Spleen (tissue), 11 donors: ENCODE measurements around the gene PDE1A. TPM values are rescaled to one million over a fixed set of nuclear protein-coding genes. Genes with fewer than 3 reads are reported as not detected.

Experiments
- DNase-seq: peaks from one replicate; pipeline ENCODE4 v3.0.0-alpha.2; 2020
- H3K27ac ChIP-seq, 8 donors: fragments of 200-600 bp; sonication (generic) in 7 of 8; 1 replicate in 4 of 8; 2 replicates in 4 of 8; pipeline versions ENCODE4 v1.5.0 to v1.8.0; 2016 to 2021; ENCODE audit warnings: inconsistent platforms in 4 of 8, mild to moderate bottlenecking in 4 of 8, moderate library complexity in 1 of 8
- H3K27me3 ChIP-seq, 7 donors: fragments of 200-600 bp; sonication (generic) in 6 of 7; replicated peaks in 1 of 7; 1 replicate in 4 of 7; 2 replicates in 3 of 7; pipeline versions ENCODE4 v1.5.0 to v1.8.0; 2016 to 2021; ENCODE audit warnings: inconsistent platforms in 3 of 7, mild to moderate bottlenecking in 1 of 7
- H3K36me3 ChIP-seq, 6 donors: fragments of 200-600 bp; sonication (generic) in 5 of 6; 1 replicate in 4 of 6; 2 replicates in 2 of 6; pipeline versions ENCODE4 v1.5.0 to v1.8.0; 2016 to 2021; ENCODE audit warnings: inconsistent platforms in 2 of 6
- H3K4me1 ChIP-seq, 6 donors: fragments of 200-600 bp; sonication (generic) in 5 of 6; 1 replicate in 3 of 6; 2 replicates in 3 of 6; pipeline versions ENCODE4 v1.5.0 to v1.8.0; 2016 to 2021; ENCODE audit warnings: inconsistent platforms in 3 of 6
- H3K4me3 ChIP-seq, 8 donors: fragments of 200-600 bp; sonication (generic) in 7 of 8; 1 replicate in 4 of 8; 2 replicates in 4 of 8; pipeline versions ENCODE4 v1.5.0 to v1.8.0; 2016 to 2021; ENCODE audit warnings: inconsistent platforms in 4 of 8, mild to moderate bottlenecking in 4 of 8, moderate library complexity in 2 of 8
- H3K9me3 ChIP-seq, 8 donors: fragments of 200-600 bp; sonication (generic) in 7 of 8; 1 replicate in 4 of 8; 2 replicates in 4 of 8; pipeline versions ENCODE4 v1.5.0 to v1.8.0; 2016 to 2021; ENCODE audit warnings: inconsistent platforms in 4 of 8
- CTCF ChIP-seq, 11 experiments: fragments of 200-600 bp in 7 of 11; fragments of 450-650 bp in 4 of 11; sonication (generic) in 4 of 11; IDR thresholded peaks in 8 of 11; conservative IDR thresholded peaks in 3 of 11; 1 replicate in 7 of 11; 2 replicates in 4 of 11; pipeline versions ENCODE4 v1.4.0 to v1.8.0; 2016 to 2021; ENCODE audit warnings: antibody characterized with exemption in 11 of 11, inconsistent platforms in 4 of 11, mild to moderate bottlenecking in 1 of 11
- POLR2A ChIP-seq, 3 donors: fragments of 450-650 bp; IDR thresholded peaks; one replicate each; pipeline ENCODE4 v1.5.1; 2017; ENCODE audit warnings: antibody characterized with exemption in 3 of 3, mild to moderate bottlenecking in 1 of 3
- POLR2AphosphoS5 ChIP-seq, 3 donors: sonication (generic); formaldehyde crosslinking; IDR thresholded peaks; one replicate each; pipeline ENCODE4 v1.5.1; 2017; ENCODE audit warnings: antibody characterized with exemption in 3 of 3
- WGBS, 5 donors: extraction: QIAGEN DNeasy Blood & Tissue Kit in 3 of 5; methylation state at CpG; one replicate each; pipeline versions ENCODE4 v1.1.5 to v1.1.7; 2013 to 2018; 5-methylcytosine and 5-hydroxymethylcytosine counted together
- intact Hi-C: fragments of 100-400 bp; cut with DNase I; formaldehyde crosslinking; loops from one replicate; pipeline ENCODE4 v1.15.0; 2023; ENCODE audit warnings: low total_unique reads
- polyA plus RNA-seq, 3 donors: library from polyadenylated mRNA; stranded (reverse); fragments of 200-250 nt; gene quantifications; one replicate each; pipeline ENCODE4 v1.2.1, GENCODE V29; 2013
- total RNA-seq, 7 donors: library from RNA; depleted of rRNA in 3 of 7; stranded (reverse); fragments of >200 nt in 3 of 7; fragmentation: NEBNext Ultra II Directional in 4 of 7; extraction: Animal tissue kit (Norgen Biotek cat#: 25700) in 4 of 7; gene quantifications; one replicate each; pipeline versions ENCODE4 v1.1.0 to v1.2.1, GENCODE V29; 2016 to 2021
- donor health status: healthy with polysubstance abuse.
- donor health status: DM: no; HTN: no; CAD: no; lungs with moderate emphysema.
- donor health status: DM: no; HTN: no; CAD: no.
- donor health status: Bipolar disorder and iron deficiency.
- donor health status: healthy.
- donor health status: DM: no; HTN: no; CAD: no.
- donor health status: DM: yes; HTN: yes; CAD: no.

The PDE1A gene
- total and polyA plus RNA-seq, 10 donors, result 1.5 to 7.8 (median 2.8) TPM

GRCh38 chr2:182224669-182225068 lies 202.2 kb downstream of the PDE1A start:
- H3K27me3 ChIP-seq, result no peaks in the 10 kb centered on the region
- no peak overlapping the region for H3K4me3 ChIP-seq
- no peaks in the 10 kb centered on the region for H3K36me3 ChIP-seq
- intact Hi-C loops, result no loop called here
- DNase-seq, result no peak
- no peaks in the 10 kb centered on the region for H3K9me3 ChIP-seq
- WGBS, 5 donors, result 85 to 96% (median 94%) methylated on average over 3 of the region's 3 CpGs
- no peaks in the 10 kb centered on the region for H3K4me1 ChIP-seq
- TF ChIP-seq POLR2A (IDR thresholded peaks at IDR 0.05) (no peak), POLR2AphosphoS5 (IDR thresholded peaks at IDR 0.05) (no peak), CTCF (IDR thresholded peaks at IDR 0.05 in 8 of 11, conservative IDR thresholded peaks at IDR 0.05 in 3 of 11) (no peak)
- H3K27ac ChIP-seq, result no peak overlapping the region

- intact Hi-C loops, result no loop called here
- Histone ChIP-seq H3K4me3 (no peak overlapping the region), H3K36me3 (no peaks in the 10 kb centered on the region), H3K27me3 (no peaks in the 10 kb centered on the region), H3K4me1 (no peaks in the 10 kb centered on the region), H3K27ac (no peak overlapping the region), H3K9me3 (no peaks in the 10 kb centered on the region)
- WGBS, 5 donors, result 57 to 85% (median 66%) methylated on average over 3 of the region's 3 CpGs
- TF ChIP-seq POLR2A (IDR thresholded peaks at IDR 0.05), result no peak
- TF ChIP-seq POLR2AphosphoS5 (IDR thresholded peaks at IDR 0.05), result no peak
- no peak for TF ChIP-seq CTCF (IDR thresholded peaks at IDR 0.05 in 8 of 11, conservative IDR thresholded peaks at IDR 0.05 in 3 of 11)
- DNase-seq, result no peak
Measured at GRCh38 chr2:182220998-182221397, 205.8 kb downstream of the PDE1A start.

GRCh38 chr2:182220335-182220734 lies 206.5 kb downstream of the PDE1A start:
- TF ChIP-seq CTCF (IDR thresholded peaks at IDR 0.05 in 8 of 11, conservative IDR thresholded peaks at IDR 0.05 in 3 of 11) (no peak), POLR2A (IDR thresholded peaks at IDR 0.05) (no peak), POLR2AphosphoS5 (IDR thresholded peaks at IDR 0.05) (no peak)
- intact Hi-C loops, result no loop called here
- DNase-seq, result no peak
- H3K27ac ChIP-seq, result no peak overlapping the region
- no peaks in the 10 kb centered on the region for H3K36me3 ChIP-seq
- H3K4me1 ChIP-seq, result no peaks in the 10 kb centered on the region
- H3K27me3 ChIP-seq, result no peaks in the 10 kb centered on the region
- WGBS, 5 donors, result 71 to 88% (median 82%) methylated on average over 1 of the region's 1 CpG
- H3K9me3 ChIP-seq, result no peaks in the 10 kb centered on the region
- no peak overlapping the region for H3K4me3 ChIP-seq

- intact Hi-C loops, result no loop called here
- no peak overlapping the region for H3K27ac ChIP-seq
- H3K27me3 ChIP-seq, result no peaks in the 10 kb centered on the region
- peaks cover 0 to 5% (median 0%) of the 10 kb centered on the region in 8 donors for H3K9me3 ChIP-seq
- H3K4me1 ChIP-seq, result no peaks in the 10 kb centered on the region
- no peaks in the 10 kb centered on the region for H3K36me3 ChIP-seq
- DNase-seq, result no peak
- no peak overlapping the region for H3K4me3 ChIP-seq
- TF ChIP-seq POLR2AphosphoS5 (IDR thresholded peaks at IDR 0.05) (no peak), CTCF (IDR thresholded peaks at IDR 0.05 in 8 of 11, conservative IDR thresholded peaks at IDR 0.05 in 3 of 11) (no peak), POLR2A (IDR thresholded peaks at IDR 0.05) (no peak)
Measured at GRCh38 chr2:182210669-182211068, 216.2 kb downstream of the PDE1A start.
